GM23338 (cell line): ENCODE results near the gene HOXC5. TPM values are rescaled to one million over a fixed set of nuclear protein-coding genes. Genes with fewer than 3 reads are reported as not detected.

ENCODE experiments used
- ATAC-seq: fragments of 200-7000 bp; cut with Tn5 transposase; 3 replicates; pipeline ENCODE4 v1.9.1; 2020
- DNase-seq: peaks from one replicate; pipeline ENCODE4 v3.0.0-alpha.2; 2015; ENCODE audit warnings: low spot score
- H2AFZ ChIP-seq: fragments of 200-600 bp; sonication (generic); 2 replicates; pipeline ENCODE4 v1.8.0; 2016; ENCODE audit warnings: antibody characterized with exemption, mild to moderate bottlenecking, moderate library complexity
- H3F3A ChIP-seq: fragments of 200-600 bp; sonication (generic); replicated peaks from 2 replicates; pipeline ENCODE4 v1.8.0; 2017; ENCODE audit warnings: antibody characterized with exemption, mixed run types, low read depth
- H3K27ac ChIP-seq: fragments of 200-600 bp; sonication (generic); 2 replicates; pipeline ENCODE4 v1.6.1; 2016; ENCODE audit warnings: low read depth
- H3K27me3 ChIP-seq: fragments of 200-600 bp; sonication (generic); 2 replicates; pipeline ENCODE4 v1.8.0; 2016; ENCODE audit warnings: mild to moderate bottlenecking, mixed run types, moderate library complexity; ENCODE audit not compliant: insufficient read depth
- H3K36me3 ChIP-seq: fragments of 200-600 bp; sonication (generic); 2 replicates; pipeline ENCODE4 v1.8.0; 2016; ENCODE audit warnings: mild to moderate bottlenecking; ENCODE audit not compliant: insufficient read depth
- H3K4me1 ChIP-seq: fragments of 200-600 bp; sonication (generic); 2 replicates; pipeline ENCODE4 v1.8.0; 2016; ENCODE audit warnings: mild to moderate bottlenecking, moderate library complexity; ENCODE audit not compliant: insufficient read depth
- H3K4me2 ChIP-seq: fragments of 200-600 bp; sonication (generic); 2 replicates; pipeline ENCODE4 v1.7.1; 2017; ENCODE audit warnings: mixed run types
- H3K4me3 ChIP-seq: fragments of 200-600 bp; sonication (generic); 2 replicates; pipeline ENCODE4 v1.6.1; 2016; ENCODE audit warnings: mixed run types
- H3K79me2 ChIP-seq: fragments of 200-600 bp; sonication (generic); replicated peaks from 2 replicates; pipeline ENCODE4 v1.8.0; 2017; ENCODE audit warnings: mild to moderate bottlenecking; ENCODE audit not compliant: insufficient read depth
- H3K9me2 ChIP-seq: fragments of 200-600 bp; sonication (generic); 2 replicates; pipeline ENCODE4 v1.8.0; 2017; ENCODE audit not compliant: insufficient read depth
- H4K20me1 ChIP-seq: fragments of 200-600 bp; sonication (generic); replicated peaks from 2 replicates; pipeline ENCODE4 v1.8.0; 2017; ENCODE audit warnings: mild to moderate bottlenecking; ENCODE audit not compliant: insufficient read depth
- H3K27ac Mint-ChIP-seq: 2 replicates; pipeline ENCODE4 v1.8.0; 2020; ENCODE audit warnings: inconsistent platforms, mild to moderate bottlenecking, moderate library complexity, mixed read lengths
- H3K27me3 Mint-ChIP-seq: 3 replicates; pipeline ENCODE4 v1.8.0; 2022; ENCODE audit warnings: low read depth, mild to moderate bottlenecking, moderate library complexity, mixed read lengths, inconsistent platforms; ENCODE audit not compliant: insufficient read depth, poor library complexity
- H3K36me3 Mint-ChIP-seq: 3 replicates; pipeline ENCODE4 v1.8.0; 2021; ENCODE audit warnings: low read depth, mild to moderate bottlenecking, inconsistent platforms, moderate library complexity, mixed read lengths
- H3K4me1 Mint-ChIP-seq: 3 replicates; pipeline ENCODE4 v1.8.0; 2020; ENCODE audit warnings: mild to moderate bottlenecking, inconsistent platforms, mixed read lengths
- H3K4me3 Mint-ChIP-seq: 3 replicates; pipeline ENCODE4 v1.8.0; 2021; ENCODE audit warnings: moderate library complexity, mild to moderate bottlenecking, inconsistent platforms, mixed read lengths
- H3K9me3 Mint-ChIP-seq: 3 replicates; pipeline ENCODE4 v1.8.0; 2020; ENCODE audit warnings: moderate library complexity, mild to moderate bottlenecking, inconsistent platforms, mixed read lengths
- CREB1 ChIP-seq: fragments of 250-450 bp; sonication (Bioruptor Pico); IDR thresholded peaks from 2 replicates; pipeline ENCODE4 v1.5.0; 2020; ENCODE audit warnings: low read depth, mild to moderate bottlenecking, moderate library complexity
- CTCF ChIP-seq, 2 experiments: fragments of 200-600 bp in 1 of 2; sonication (generic) in 1 of 2; conservative IDR thresholded peaks; 2 replicates each; pipeline versions ENCODE4 v1.5.1 to v1.6.1; 2016 to 2017; ENCODE audit warnings: antibody characterized with exemption in 2 of 2, low read depth in 2 of 2, mild to moderate bottlenecking in 2 of 2, moderate library complexity in 1 of 2
- ETS1 ChIP-seq: IDR thresholded peaks from 2 replicates; pipeline ENCODE4 v1.6.1; 2016; ENCODE audit warnings: antibody characterized with exemption
- EZH2 ChIP-seq: fragments of 200-600 bp; sonication (generic); IDR thresholded peaks from one replicate; pipeline ENCODE4 v1.8.0; 2017; ENCODE audit warnings: antibody characterized with exemption, mild to moderate bottlenecking, low read depth; ENCODE audit not compliant: unreplicated experiment
- EZH2phosphoT487 ChIP-seq: fragments of 200-600 bp; sonication (generic); IDR thresholded peaks from one replicate; pipeline ENCODE4 v1.8.1; 2018; ENCODE audit warnings: antibody characterized with exemption; ENCODE audit not compliant: unreplicated experiment
- JUNB ChIP-seq: IDR thresholded peaks from one replicate; pipeline ENCODE4 v1.6.1; 2016; ENCODE audit warnings: antibody characterized with exemption; ENCODE audit not compliant: unreplicated experiment
- NANOG ChIP-seq: IDR thresholded peaks from 2 replicates; pipeline ENCODE4 v1.6.1; 2016; ENCODE audit warnings: antibody characterized with exemption, borderline replicate concordance
- REST ChIP-seq: IDR thresholded peaks from one replicate; pipeline ENCODE4 v1.6.1; 2018; ENCODE audit warnings: antibody characterized with exemption; ENCODE audit not compliant: unreplicated experiment
- STAT1 ChIP-seq: IDR thresholded peaks from one replicate; pipeline ENCODE4 v1.6.1; 2016; ENCODE audit warnings: antibody characterized with exemption; ENCODE audit not compliant: unreplicated experiment
- ZNF114 ChIP-seq: fragments of 250-450 bp; sonication (Bioruptor Pico); IDR thresholded peaks from 2 replicates; pipeline ENCODE4 v1.5.0; 2020; ENCODE audit warnings: mild to moderate bottlenecking, moderate library complexity
- ZNF331 ChIP-seq: fragments of 250-450 bp; sonication (Bioruptor Pico); IDR thresholded peaks from 2 replicates; pipeline ENCODE4 v1.5.0; 2020; ENCODE audit warnings: low read depth, mild to moderate bottlenecking, moderate library complexity
- ZNF462 ChIP-seq: fragments of 250-450 bp; sonication (Bioruptor Pico); IDR thresholded peaks from 2 replicates; pipeline ENCODE4 v1.5.0; 2020; ENCODE audit warnings: mild to moderate bottlenecking, moderate library complexity
- polyA plus RNA-seq: library from polyadenylated mRNA; unstranded; fragments of >200 nt; fragmentation: Nextera tagmentation; extraction: Ambion mirVana; gene quantifications from 2 replicates; pipeline ENCODE4 v1.2.1, GENCODE V29; 2016
- total RNA-seq: library from RNA; depleted of rRNA; stranded (reverse); fragments of >200 nt; shearing (Covaris generic); gene quantifications from 2 replicates; pipeline ENCODE4 v1.2.3, GENCODE V29; 2014

The HOXC5 gene
- total and polyA plus RNA-seq, 2 experiments from 2014 or later: not detected

- Histone ChIP-seq H3F3A (peaks cover 41% of the 10 kb centered on the region), H2AFZ (no peak overlapping the region), H4K20me1 (peaks cover 44% of the 10 kb centered on the region), H3K4me2 (no peak overlapping the region), H3K27me3 (peaks cover 98% of the 10 kb centered on the region), H3K9me2 (no peaks in the 10 kb centered on the region), H3K4me1 (peaks cover 43% of the 10 kb centered on the region), H3K27ac (no peak overlapping the region), H3K4me3 (0 out of 2 replicates have a peak overlapping the region, but pooled peaks have one; percentile 12), H3K79me2 (no peaks in the 10 kb centered on the region), H3K36me3 (no peaks in the 10 kb centered on the region)
- peaks cover 5% of the 10 kb centered on the region; the same call in 2 of the 3 replicates for H3K9me3 Mint-ChIP-seq
- H3K4me3 Mint-ChIP-seq: no peak overlapping the region
- H3K36me3 Mint-ChIP-seq: no peaks in the 10 kb centered on the region; the same call in 2 of the 3 replicates
- peaks cover 100% of the 10 kb centered on the region for H3K27me3 Mint-ChIP-seq
- peaks cover 33% of the 10 kb centered on the region for H3K4me1 Mint-ChIP-seq
- DNase-seq (peak; percentile 68), ATAC-seq (no peak)
- no peak overlapping the region for H3K27ac Mint-ChIP-seq
- TF ChIP-seq STAT1 (no peak), REST (no peak), ZNF331 (no peak), ZNF114 (CRISPR knock-in tag) (no peak), EZH2phosphoT487 (peak; percentile 78), CTCF (conservative IDR thresholded peaks at IDR 0.05; ENCODE audit: low read depth in 2 of 2) (peak; percentile 39 to 56), ZNF462 (CRISPR knock-in tag) (no peak), JUNB (no peak), EZH2 (peak; percentile 91), CREB1 (CRISPR knock-in tag) (no peak), ETS1 (no peak), NANOG (no peak)
Measured at GRCh38 chr12:53989227-53990113, 43.4 kb upstream of the HOXC5 start.
